ENCODE data around the gene AKT1S1.

Gene AKT1S1

GRCh38 chr19:49862391-49863253, 14.5 kb downstream of the AKT1S1 start:
- Histone ChIP-seq H3K4me1 (ENCODE audit: control insufficient read depth, insufficient read depth, low read length, poor library complexity, severe bottlenecking) (peaks cover 9% of the 10 kb centered on the region), H3K36me3 (ENCODE audit: control insufficient read depth, insufficient read depth, low read length) (peaks cover 63% of the 10 kb centered on the region), H3K27ac (ENCODE audit: low read depth, low read length, severe bottlenecking) (no peak overlapping the region), H3K9me3 (ENCODE audit: control insufficient read depth, low read length) (no peaks in the 10 kb centered on the region), H3K4me3 (ENCODE audit: extremely low read depth, insufficient read depth, low read length, poor library complexity, severe bottlenecking) (no peak overlapping the region)
- WGBS, 2 experiments (ENCODE audit: insufficient coverage in 2 of 2) = 88 to 91% methylated on average over 37 to 47 of the region's 49 CpGs

DNA sequence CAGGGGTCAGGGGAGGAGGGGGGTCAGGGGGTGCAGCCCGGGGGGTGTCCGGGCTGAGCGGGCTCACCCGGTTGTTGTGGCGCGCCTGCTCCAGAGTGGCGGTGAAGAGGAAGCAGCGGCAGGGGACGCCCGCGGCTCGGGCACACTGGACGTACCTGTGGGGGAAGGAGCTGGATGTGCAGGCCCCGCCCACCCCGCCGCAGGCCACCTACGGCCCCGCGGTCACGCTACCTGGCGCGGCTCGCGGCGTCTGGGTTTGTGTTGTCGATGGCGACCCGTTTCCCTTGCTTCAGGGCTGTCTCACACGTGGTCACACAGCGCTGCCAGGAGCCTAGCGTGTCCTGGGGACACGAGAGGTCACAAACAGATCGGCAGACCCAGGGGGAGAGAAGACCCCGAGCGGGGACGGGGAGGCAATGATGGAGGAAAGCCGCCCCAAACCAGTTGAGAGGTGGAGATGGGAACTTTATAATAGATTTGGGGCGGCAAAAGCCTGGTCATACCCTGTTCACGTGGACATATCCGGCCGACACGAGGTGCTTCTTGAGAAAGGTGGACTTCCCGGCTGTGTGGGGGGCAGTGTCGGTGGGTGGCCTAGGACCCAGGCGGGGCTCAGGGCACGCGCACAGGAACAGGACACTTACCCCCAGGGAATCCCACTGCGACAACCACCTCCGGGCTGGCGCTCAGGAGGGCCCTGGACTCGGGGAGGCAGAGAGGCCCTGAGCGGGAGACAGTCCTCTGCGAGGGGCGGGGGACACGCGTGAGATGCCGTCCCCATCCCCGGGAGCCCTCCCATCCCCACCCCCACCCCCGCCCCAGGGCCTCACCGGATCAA, 15.4 kb downstream of the AKT1S1 start:
- no peak overlapping the region for H3K4me3 ChIP-seq (ENCODE audit: extremely low read depth, insufficient read depth, low read length, poor library complexity, severe bottlenecking)
- peaks cover 71% of the 10 kb centered on the region for H3K36me3 ChIP-seq (ENCODE audit: control insufficient read depth, insufficient read depth, low read length)
- peaks cover 9% of the 10 kb centered on the region for H3K4me1 ChIP-seq (ENCODE audit: control insufficient read depth, insufficient read depth, low read length, poor library complexity, severe bottlenecking)
- no peak overlapping the region for H3K27ac ChIP-seq (ENCODE audit: low read depth, low read length, severe bottlenecking)
- H3K9me3 ChIP-seq (ENCODE audit: control insufficient read depth, low read length) = no peaks in the 10 kb centered on the region
- WGBS, 2 experiments (ENCODE audit: insufficient coverage in 2 of 2) = 96 to 97% methylated on average over 25 to 46 of the region's 60 CpGs

DNA sequence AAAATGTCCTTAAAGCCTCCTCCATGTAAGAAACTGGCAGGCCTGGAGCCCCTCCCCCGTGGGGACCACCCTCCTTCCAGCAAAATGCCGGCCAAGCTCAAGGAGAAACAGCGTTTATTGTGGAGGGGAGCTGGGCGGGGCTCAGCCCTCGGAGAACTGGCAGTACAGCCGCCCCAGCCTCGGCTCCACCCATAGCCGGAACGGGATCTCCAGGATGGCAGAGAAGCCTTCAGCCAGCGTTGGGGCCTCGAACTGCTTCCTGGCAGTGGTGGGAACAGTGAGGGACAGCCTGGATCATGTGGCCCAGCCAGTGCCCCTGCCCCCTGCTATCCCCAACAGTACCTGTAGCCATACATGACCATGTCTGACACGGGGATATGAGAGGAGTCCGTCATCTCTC, 16.0 kb downstream of the AKT1S1 start:
- Histone ChIP-seq H3K9me3 (ENCODE audit: control insufficient read depth, low read length) (no peaks in the 10 kb centered on the region), H3K4me3 (ENCODE audit: extremely low read depth, insufficient read depth, low read length, poor library complexity, severe bottlenecking) (no peak overlapping the region), H3K36me3 (ENCODE audit: control insufficient read depth, insufficient read depth, low read length) (peaks cover 77% of the 10 kb centered on the region), H3K27ac (ENCODE audit: low read depth, low read length, severe bottlenecking) (peak overlapping the region; percentile 3), H3K4me1 (ENCODE audit: control insufficient read depth, insufficient read depth, low read length, poor library complexity, severe bottlenecking) (peaks cover 4% of the 10 kb centered on the region)
- WGBS, 2 experiments (ENCODE audit: insufficient coverage in 2 of 2) = 71 to 78% methylated on average over 9 to 12 of the region's 13 CpGs

- 92 to 93% methylated on average over 12 to 17 of the region's 17 CpGs for WGBS, 2 experiments (ENCODE audit: insufficient coverage in 2 of 2)
- H3K27ac ChIP-seq (ENCODE audit: low read depth, low read length, severe bottlenecking) = peak overlapping the region; percentile 3
- peaks cover 81% of the 10 kb centered on the region for H3K36me3 ChIP-seq (ENCODE audit: control insufficient read depth, insufficient read depth, low read length)
These were observed 16.6 kb downstream of the AKT1S1 start for GRCh38 chr19:49860336-49861102.

GRCh38 chr19:49859682-49860335, 17.3 kb downstream of the AKT1S1 start:
- Histone ChIP-seq H3K4me1 (ENCODE audit: control insufficient read depth, insufficient read depth, low read length, poor library complexity, severe bottlenecking) (no peaks in the 10 kb centered on the region), H3K9me3 (ENCODE audit: control insufficient read depth, low read length) (no peaks in the 10 kb centered on the region), H3K36me3 (ENCODE audit: control insufficient read depth, insufficient read depth, low read length) (peaks cover 81% of the 10 kb centered on the region), H3K27ac (ENCODE audit: low read depth, low read length, severe bottlenecking) (no peak overlapping the region), H3K4me3 (ENCODE audit: extremely low read depth, insufficient read depth, low read length, poor library complexity, severe bottlenecking) (no peak overlapping the region)
- 92 to 97% methylated on average over 12 to 14 of the region's 22 CpGs for WGBS, 2 experiments (ENCODE audit: insufficient coverage in 2 of 2)

More at GRCh38 chr19:49860336-49861102, 16.6 kb downstream of the AKT1S1 start:
- Histone ChIP-seq H3K4me1 (ENCODE audit: control insufficient read depth, insufficient read depth, low read length, poor library complexity, severe bottlenecking) (no peaks in the 10 kb centered on the region), H3K9me3 (ENCODE audit: control insufficient read depth, low read length) (no peaks in the 10 kb centered on the region), H3K4me3 (ENCODE audit: extremely low read depth, insufficient read depth, low read length, poor library complexity, severe bottlenecking) (no peak overlapping the region)

GRCh38 chr19:49858088-49858985, 18.8 kb downstream of the AKT1S1 start:
- 93 to 94% methylated on average over 25 to 34 of the region's 37 CpGs for WGBS, 2 experiments (ENCODE audit: insufficient coverage in 2 of 2)
- Histone ChIP-seq H3K27ac (ENCODE audit: low read depth, low read length, severe bottlenecking) (peak overlapping the region; percentile 59), H3K36me3 (ENCODE audit: control insufficient read depth, insufficient read depth, low read length) (peaks cover 76% of the 10 kb centered on the region), H3K9me3 (ENCODE audit: control insufficient read depth, low read length) (no peaks in the 10 kb centered on the region), H3K4me3 (ENCODE audit: extremely low read depth, insufficient read depth, low read length, poor library complexity, severe bottlenecking) (no peak overlapping the region), H3K4me1 (ENCODE audit: control insufficient read depth, insufficient read depth, low read length, poor library complexity, severe bottlenecking) (peaks cover under 1% of the 10 kb centered on the region)

GRCh38 chr19:49857838-49858087, 19.4 kb downstream of the AKT1S1 start:
- H3K36me3 ChIP-seq (ENCODE audit: control insufficient read depth, insufficient read depth, low read length) = peaks cover 72% of the 10 kb centered on the region
- 96% methylated on average over 5 of the region's 5 CpGs; no CpG with 5 or more reads in 1 of the 2 experiments for WGBS, 2 experiments (ENCODE audit: insufficient coverage in 2 of 2)
- no peak overlapping the region for H3K4me3 ChIP-seq (ENCODE audit: extremely low read depth, insufficient read depth, low read length, poor library complexity, severe bottlenecking)
- H3K27ac ChIP-seq (ENCODE audit: low read depth, low read length, severe bottlenecking) = no peak overlapping the region
- peaks cover 7% of the 10 kb centered on the region for H3K4me1 ChIP-seq (ENCODE audit: control insufficient read depth, insufficient read depth, low read length, poor library complexity, severe bottlenecking)
- no peaks in the 10 kb centered on the region for H3K9me3 ChIP-seq (ENCODE audit: control insufficient read depth, low read length)

GRCh38 chr19:49857061-49857837, 19.9 kb downstream of the AKT1S1 start:
- Histone ChIP-seq H3K4me3 (ENCODE audit: extremely low read depth, insufficient read depth, low read length, poor library complexity, severe bottlenecking) (no peak overlapping the region), H3K36me3 (ENCODE audit: control insufficient read depth, insufficient read depth, low read length) (peaks cover 78% of the 10 kb centered on the region), H3K9me3 (ENCODE audit: control insufficient read depth, low read length) (no peaks in the 10 kb centered on the region), H3K27ac (ENCODE audit: low read depth, low read length, severe bottlenecking) (no peak overlapping the region), H3K4me1 (ENCODE audit: control insufficient read depth, insufficient read depth, low read length, poor library complexity, severe bottlenecking) (peaks cover 10% of the 10 kb centered on the region)
- 96 to 98% methylated on average over 23 to 24 of the region's 26 CpGs for WGBS, 2 experiments (ENCODE audit: insufficient coverage in 2 of 2)

- Histone ChIP-seq H3K9me3 (ENCODE audit: control insufficient read depth, low read length) (no peaks in the 10 kb centered on the region), H3K36me3 (ENCODE audit: control insufficient read depth, insufficient read depth, low read length) (peaks cover 77% of the 10 kb centered on the region), H3K4me1 (ENCODE audit: control insufficient read depth, insufficient read depth, low read length, poor library complexity, severe bottlenecking) (peaks cover 13% of the 10 kb centered on the region), H3K27ac (ENCODE audit: low read depth, low read length, severe bottlenecking) (no peak overlapping the region), H3K4me3 (ENCODE audit: extremely low read depth, insufficient read depth, low read length, poor library complexity, severe bottlenecking) (no peak overlapping the region)
- 93 to 97% methylated on average over 13 to 16 of the region's 18 CpGs for WGBS, 2 experiments (ENCODE audit: insufficient coverage in 2 of 2)
These were observed 20.6 kb downstream of the AKT1S1 start for GRCh38 chr19:49856574-49857021.

All from mesodermal cell (in vitro differentiated cells).